A673 (cell line): ENCODE results near the gene GALR1. TPM values are rescaled to one million over a fixed set of nuclear protein-coding genes. Genes with fewer than 3 reads are reported as not detected.

ENCODE experiments used
- BruUV-seq: library from RNA; stranded (reverse); fragments of 400-500 nt; replicated peaks from 2 replicates; lab custom pipeline; 2021; lab: Mats Ljungman, UMichigan
- CTCF ChIA-PET: fragments of 300-600 bp; sonication (Branson Sonifier 250); formaldehyde crosslinking; loops from one replicate; lab custom pipeline; 2022; ENCODE audit warnings: antibody characterized with exemption; lab: Charles Lee
- POLR2A ChIA-PET: fragments of 300-600 bp; sonication (Branson Sonifier 250); formaldehyde crosslinking; loops from one replicate; lab custom pipeline; 2022; ENCODE audit warnings: antibody characterized with exemption; ENCODE audit not compliant: low non-redundant PET; lab: Charles Lee
- DNase-seq: peaks from one replicate; pipeline ENCODE4 v3.0.0-alpha.2; 2015; ENCODE audit warnings: low spot score
- H3K27ac ChIP-seq: fragments of 200-600 bp; sonication (generic); 2 replicates; pipeline ENCODE4 v1.5.1; 2016; ENCODE audit warnings: mixed run types, low read depth, mild to moderate bottlenecking, mixed read lengths, antibody characterized with exemption, low read length; ENCODE audit not compliant: poor library complexity, severe bottlenecking
- H3K27me3 ChIP-seq: fragments of 200-600 bp; sonication (generic); replicated peaks from 2 replicates; pipeline ENCODE4 v1.6.1; 2017; ENCODE audit warnings: mixed run types, low read depth, mild to moderate bottlenecking, mixed read lengths, antibody characterized with exemption, low read length; ENCODE audit not compliant: insufficient read depth, poor library complexity
- H3K36me3 ChIP-seq: fragments of 200-600 bp; sonication (generic); 2 replicates; pipeline ENCODE4 v1.6.1; 2016; ENCODE audit warnings: mixed run types, mild to moderate bottlenecking, mixed read lengths, antibody characterized with exemption, low read length; ENCODE audit not compliant: insufficient read depth, poor library complexity, severe bottlenecking
- H3K4me1 ChIP-seq: fragments of 200-600 bp; sonication (generic); 2 replicates; pipeline ENCODE4 v1.6.1; 2017; ENCODE audit warnings: mixed run types, mild to moderate bottlenecking, mixed read lengths, antibody characterized with exemption, low read length; ENCODE audit not compliant: insufficient read depth, poor library complexity, severe bottlenecking
- H3K4me3 ChIP-seq: fragments of 200-600 bp; sonication (generic); 2 replicates; pipeline ENCODE4 v1.5.1; 2016; ENCODE audit warnings: low read depth, mixed run types, mild to moderate bottlenecking, mixed read lengths, low read length; ENCODE audit not compliant: poor library complexity, severe bottlenecking
- H3K9me3 ChIP-seq: fragments of 200-600 bp; sonication (generic); 2 replicates; pipeline ENCODE4 v1.6.1; 2016; ENCODE audit warnings: mixed run types, low read depth, mild to moderate bottlenecking, mixed read lengths, antibody characterized with exemption, low read length; ENCODE audit not compliant: poor library complexity, severe bottlenecking
- CTCF ChIP-seq: fragments of 300-800, 200-600 bp; sonication (generic); conservative IDR thresholded peaks from 2 replicates; pipeline ENCODE4 v1.5.1; 2017; ENCODE audit warnings: low read depth, mild to moderate bottlenecking, antibody characterized with exemption, low read length, moderate library complexity, mixed read lengths
- EZH2 ChIP-seq: fragments of 200-600 bp; sonication (generic); IDR thresholded peaks from 2 replicates; pipeline ENCODE4 v1.6.1; 2017; ENCODE audit warnings: borderline replicate concordance, low read depth, mild to moderate bottlenecking, mixed read lengths, antibody characterized with exemption, low read length; ENCODE audit not compliant: poor library complexity, severe bottlenecking
- intact Hi-C: fragments of 100-400 bp; cut with micrococcal nuclease; formaldehyde crosslinking; loops from one replicate; pipeline ENCODE4 v1.10.0; 2022; ENCODE audit not compliant: unreplicated experiment
- total RNA-seq: library from RNA; stranded (reverse); gene quantifications from 2 replicates; pipeline ENCODE4 v1.2.3, GENCODE V29; 2021

Gene GALR1
- total RNA-seq, 1 experiment from 2014 or later, result not detected

- intact Hi-C loops, result no loop called here
- Histone ChIP-seq H3K4me3 (no peak overlapping the region), H3K27ac (no peak overlapping the region), H3K4me1 (no peaks in the 10 kb centered on the region), H3K36me3 (no peaks in the 10 kb centered on the region), H3K27me3 (peaks cover 17% of the 10 kb centered on the region), H3K9me3 (peaks cover 14% of the 10 kb centered on the region)
- CTCF ChIA-PET, result no interaction called here
- no TSS peak for BruUV-seq
- DNase-seq, result no peak
- TF ChIP-seq EZH2, result no peak
- TF ChIP-seq CTCF, result no peak
- POLR2A ChIA-PET, result no interaction called here
Measured at GRCh38 chr18:77251730-77252050, 2.0 kb downstream of the GALR1 start.

DNA sequence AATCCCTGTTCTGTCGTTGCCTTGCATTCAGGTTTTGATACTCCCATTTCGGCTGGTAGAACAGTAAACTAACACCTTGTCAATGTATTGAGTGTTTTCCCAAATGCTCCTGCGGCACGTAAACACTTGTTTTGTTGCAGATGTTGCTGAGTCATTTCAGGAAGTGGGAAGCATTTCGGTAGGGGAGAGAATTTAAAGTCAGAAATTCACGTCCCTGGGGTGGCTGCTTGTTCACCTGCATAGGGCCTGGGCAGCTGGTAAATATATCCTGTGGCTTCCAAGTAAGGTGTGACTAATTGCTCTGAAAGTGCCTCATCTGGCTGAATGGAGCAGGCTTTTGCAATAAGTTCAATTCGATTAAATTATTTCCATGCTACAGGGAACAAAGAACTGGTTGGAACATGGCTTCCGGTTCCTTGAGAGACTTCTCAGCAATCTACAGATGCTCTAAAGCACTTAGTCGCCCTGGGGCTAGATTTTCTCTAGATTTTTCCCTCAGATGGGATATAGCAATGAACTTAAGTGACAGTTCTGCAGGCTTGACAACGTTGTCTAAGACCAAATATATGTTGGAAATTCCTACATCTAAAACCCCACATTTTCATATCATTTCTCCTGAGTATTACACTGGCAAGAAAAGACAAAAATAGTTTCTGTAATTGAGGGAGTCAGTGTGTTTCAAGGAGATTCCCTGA, 5.2 kb downstream of the GALR1 start:
- CTCF ChIA-PET, result no interaction called here
- intact Hi-C loops, result no loop called here

DNA sequence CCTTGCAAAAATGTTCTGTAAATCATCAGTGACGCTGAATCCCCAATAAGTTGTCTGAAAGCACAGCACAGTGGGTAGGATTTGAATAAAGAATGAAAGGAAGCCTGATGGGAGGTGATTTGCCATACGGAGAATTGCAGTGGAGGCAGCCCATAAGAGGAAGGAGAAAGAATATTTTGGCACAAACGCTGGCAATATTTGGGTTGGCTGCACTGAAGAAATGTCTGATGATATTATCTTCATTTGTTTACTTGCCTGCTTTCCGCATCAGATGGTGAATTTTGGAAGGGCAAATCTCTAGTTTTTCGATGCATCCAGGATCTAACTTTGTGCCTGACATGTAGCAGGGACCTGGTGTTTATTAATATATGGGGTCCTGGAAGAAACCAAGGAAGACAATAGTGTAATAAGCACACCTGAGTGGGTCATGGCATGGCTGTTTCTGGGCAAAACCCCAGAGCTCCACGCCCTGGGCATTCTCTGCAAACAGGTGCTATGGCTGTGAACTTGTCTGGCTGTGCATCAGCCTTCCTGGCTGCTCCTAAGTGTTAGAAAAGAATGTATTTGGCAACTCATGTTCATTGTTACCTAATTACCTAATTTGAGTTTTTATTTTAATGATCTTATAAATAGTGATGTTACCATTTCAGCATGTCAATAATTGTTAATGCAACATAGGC, 5.9 kb downstream of the GALR1 start:
- DNase-seq, result no peak
- Histone ChIP-seq H3K36me3 (no peaks in the 10 kb centered on the region), H3K4me3 (no peak overlapping the region), H3K27ac (no peak overlapping the region), H3K4me1 (no peaks in the 10 kb centered on the region), H3K27me3 (no peaks in the 10 kb centered on the region), H3K9me3 (peaks cover 17% of the 10 kb centered on the region)
- TF ChIP-seq CTCF (no peak), EZH2 (no peak)
- CTCF ChIA-PET, result no interaction called here
- POLR2A ChIA-PET, result no interaction called here
- BruUV-seq, result no TSS peak
- intact Hi-C loops, result no loop called here

More for the DNA sequence above, 5.2 kb downstream of the GALR1 start:
- H3K4me3 ChIP-seq, result no peak overlapping the region
- BruUV-seq, result no TSS peak
- peaks cover 13% of the 10 kb centered on the region for H3K9me3 ChIP-seq
- peaks cover under 1% of the 10 kb centered on the region for H3K27me3 ChIP-seq
- DNase-seq, result no peak
- no peaks in the 10 kb centered on the region for H3K4me1 ChIP-seq
- POLR2A ChIA-PET, result no interaction called here
- TF ChIP-seq CTCF (no peak), EZH2 (no peak)
- no peaks in the 10 kb centered on the region for H3K36me3 ChIP-seq
- no peak overlapping the region for H3K27ac ChIP-seq
